HG03342 (cell line): ENCODE measurements around the gene PEX6.

ENCODE experiments used
- ATAC-seq: cut with Tn5 transposase; IDR thresholded peaks from one replicate; pipeline ENCODE4 v1.9.1; 2021; ENCODE audit warnings: mild to moderate bottlenecking, moderate library complexity; ENCODE audit not compliant: unreplicated experiment

PEX6 gene, protein sequence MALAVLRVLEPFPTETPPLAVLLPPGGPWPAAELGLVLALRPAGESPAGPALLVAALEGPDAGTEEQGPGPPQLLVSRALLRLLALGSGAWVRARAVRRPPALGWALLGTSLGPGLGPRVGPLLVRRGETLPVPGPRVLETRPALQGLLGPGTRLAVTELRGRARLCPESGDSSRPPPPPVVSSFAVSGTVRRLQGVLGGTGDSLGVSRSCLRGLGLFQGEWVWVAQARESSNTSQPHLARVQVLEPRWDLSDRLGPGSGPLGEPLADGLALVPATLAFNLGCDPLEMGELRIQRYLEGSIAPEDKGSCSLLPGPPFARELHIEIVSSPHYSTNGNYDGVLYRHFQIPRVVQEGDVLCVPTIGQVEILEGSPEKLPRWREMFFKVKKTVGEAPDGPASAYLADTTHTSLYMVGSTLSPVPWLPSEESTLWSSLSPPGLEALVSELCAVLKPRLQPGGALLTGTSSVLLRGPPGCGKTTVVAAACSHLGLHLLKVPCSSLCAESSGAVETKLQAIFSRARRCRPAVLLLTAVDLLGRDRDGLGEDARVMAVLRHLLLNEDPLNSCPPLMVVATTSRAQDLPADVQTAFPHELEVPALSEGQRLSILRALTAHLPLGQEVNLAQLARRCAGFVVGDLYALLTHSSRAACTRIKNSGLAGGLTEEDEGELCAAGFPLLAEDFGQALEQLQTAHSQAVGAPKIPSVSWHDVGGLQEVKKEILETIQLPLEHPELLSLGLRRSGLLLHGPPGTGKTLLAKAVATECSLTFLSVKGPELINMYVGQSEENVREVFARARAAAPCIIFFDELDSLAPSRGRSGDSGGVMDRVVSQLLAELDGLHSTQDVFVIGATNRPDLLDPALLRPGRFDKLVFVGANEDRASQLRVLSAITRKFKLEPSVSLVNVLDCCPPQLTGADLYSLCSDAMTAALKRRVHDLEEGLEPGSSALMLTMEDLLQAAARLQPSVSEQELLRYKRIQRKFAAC

DNA sequence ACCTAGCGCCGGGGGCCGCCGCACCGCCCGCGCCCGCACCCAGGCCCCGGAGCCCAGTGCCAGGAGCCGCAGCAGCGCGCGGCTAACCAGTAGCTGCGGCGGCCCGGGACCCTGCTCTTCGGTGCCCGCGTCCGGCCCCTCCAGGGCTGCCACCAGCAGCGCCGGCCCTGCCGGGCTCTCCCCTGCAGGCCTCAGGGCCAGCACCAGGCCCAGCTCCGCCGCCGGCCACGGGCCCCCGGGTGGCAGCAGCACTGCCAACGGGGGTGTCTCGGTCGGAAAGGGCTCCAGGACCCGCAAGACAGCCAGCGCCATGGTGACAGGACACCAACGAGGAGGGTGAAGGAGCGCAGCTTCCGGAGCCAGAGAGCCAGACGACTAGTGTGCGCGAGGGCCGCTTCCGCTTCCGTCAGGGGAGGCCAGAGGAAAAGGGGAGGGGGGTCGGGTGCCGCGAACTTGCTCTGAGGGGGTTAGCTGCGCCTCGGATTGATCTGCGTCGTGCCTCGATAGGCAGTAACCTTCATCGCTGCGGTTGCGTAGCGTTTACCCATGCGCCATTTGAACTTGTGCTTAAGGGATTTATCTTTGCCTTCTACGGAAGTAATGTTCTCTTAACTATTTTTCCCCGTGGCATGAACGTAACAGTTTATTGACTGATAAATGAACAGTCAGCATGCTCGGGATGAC, at the start of gene PEX6:
PEX6 (minus strand) TSS at position 343 of the 684 bp plus-strand sequence; CDS start at position 312, 31 bp downstream.
- peak; percentile 92 for ATAC-seq

DNA sequence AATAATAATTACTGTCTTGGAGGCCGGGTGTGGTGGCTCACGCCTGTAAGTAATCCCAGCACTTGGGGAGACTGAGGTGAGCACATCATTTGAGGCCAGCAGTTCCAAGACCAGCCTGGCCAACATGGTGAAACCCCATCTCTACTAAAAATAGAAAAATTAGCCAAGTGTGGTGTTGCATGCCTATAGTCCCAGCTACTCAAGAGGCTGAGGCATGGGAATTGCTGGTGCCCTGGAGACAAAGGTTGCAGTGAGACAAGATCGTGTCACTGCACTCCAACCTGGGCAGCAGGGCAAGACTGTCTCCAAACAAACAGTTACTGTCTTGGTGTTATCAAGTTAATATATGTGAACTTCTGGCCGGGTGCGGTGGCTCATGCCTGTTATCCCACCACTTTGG, 47.4 kb upstream of the PEX6 start:
- no peak for ATAC-seq

DNA sequence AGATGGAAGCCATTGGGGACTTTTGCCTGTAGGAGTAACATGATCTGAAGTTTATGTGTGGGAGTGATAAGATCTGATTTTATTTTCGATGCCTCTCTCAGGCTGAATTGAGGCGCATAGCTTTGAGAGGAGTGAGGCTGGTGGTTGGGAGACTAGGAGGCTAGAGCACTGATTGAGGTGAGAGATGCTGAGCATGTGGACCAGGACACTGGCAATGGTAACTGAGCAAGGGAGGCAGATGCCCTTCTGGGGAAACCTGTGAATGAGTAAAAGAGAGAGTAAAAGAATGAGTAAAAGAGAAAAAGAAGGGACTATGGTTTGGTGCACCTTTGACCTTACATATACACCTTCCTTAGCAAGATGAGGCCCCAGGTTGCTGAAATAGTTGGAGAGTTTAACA, 45.5 kb upstream of the PEX6 start:
- ATAC-seq: no peak

DNA sequence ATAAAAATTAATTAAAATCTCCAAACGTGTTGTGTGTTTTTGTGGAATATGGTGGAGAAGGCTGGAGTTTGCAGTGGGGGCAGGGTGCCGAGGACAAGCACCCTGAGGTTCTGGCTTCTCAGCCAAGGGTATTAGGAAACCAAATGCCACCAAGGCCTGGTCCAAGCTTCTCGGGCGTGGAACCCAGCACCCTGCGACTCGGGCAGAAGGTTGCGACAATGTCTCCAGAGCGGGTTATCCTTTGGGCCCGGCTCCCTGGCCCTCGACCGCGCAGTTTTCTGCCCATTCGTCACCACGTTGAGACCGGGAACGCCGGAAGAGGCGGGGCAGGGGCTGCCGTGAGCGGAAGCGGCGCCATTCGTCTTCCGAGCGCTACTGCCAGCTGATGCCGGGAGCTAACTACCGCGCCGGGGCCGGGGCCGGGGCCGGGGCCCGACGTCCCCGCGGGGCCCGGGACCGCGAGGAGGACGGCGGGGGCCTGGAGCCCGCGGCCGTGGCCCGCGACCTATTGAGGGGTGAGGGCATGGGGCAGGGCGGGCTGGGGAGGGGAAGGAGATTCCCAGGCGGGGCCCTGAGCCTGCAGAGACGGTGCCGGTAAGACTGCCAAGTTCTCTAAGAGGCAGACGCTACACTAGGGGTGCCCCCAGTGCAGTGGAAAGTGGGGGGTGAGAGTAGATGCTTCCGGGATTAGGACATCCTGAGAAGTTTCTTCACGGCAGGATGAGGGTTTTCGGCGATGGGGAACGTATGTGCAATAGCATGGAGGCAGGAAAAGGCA, 42.5 kb upstream of the PEX6 start, which contains the start of gene RRP36:
RRP36 (plus strand) TSS at position 354 of the 778 bp plus-strand sequence; CDS start at position 386, 32 bp downstream.
- ATAC-seq: peak; percentile 79

DNA sequence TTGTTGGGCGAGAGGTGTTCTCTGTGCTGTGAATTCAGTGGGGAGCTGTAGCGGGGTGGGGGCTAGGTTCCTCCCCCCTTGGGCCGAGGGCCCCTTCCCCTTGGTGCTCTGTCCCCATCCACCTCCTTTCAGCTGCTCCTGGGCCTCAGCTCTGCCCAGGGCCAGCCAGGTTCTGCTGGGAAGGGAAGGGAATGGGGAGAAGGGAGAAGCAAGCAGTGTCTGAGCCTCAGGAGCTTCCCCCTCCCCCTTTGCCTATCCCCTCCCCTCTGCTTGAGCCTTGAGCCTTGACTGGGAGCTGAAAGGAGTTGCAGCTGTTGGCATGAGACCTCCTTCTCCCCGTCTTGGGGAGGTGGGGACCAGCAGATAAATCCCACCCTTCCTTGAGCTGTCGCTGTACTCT, 41.9 kb upstream of the PEX6 start:
- ATAC-seq: no peak

DNA sequence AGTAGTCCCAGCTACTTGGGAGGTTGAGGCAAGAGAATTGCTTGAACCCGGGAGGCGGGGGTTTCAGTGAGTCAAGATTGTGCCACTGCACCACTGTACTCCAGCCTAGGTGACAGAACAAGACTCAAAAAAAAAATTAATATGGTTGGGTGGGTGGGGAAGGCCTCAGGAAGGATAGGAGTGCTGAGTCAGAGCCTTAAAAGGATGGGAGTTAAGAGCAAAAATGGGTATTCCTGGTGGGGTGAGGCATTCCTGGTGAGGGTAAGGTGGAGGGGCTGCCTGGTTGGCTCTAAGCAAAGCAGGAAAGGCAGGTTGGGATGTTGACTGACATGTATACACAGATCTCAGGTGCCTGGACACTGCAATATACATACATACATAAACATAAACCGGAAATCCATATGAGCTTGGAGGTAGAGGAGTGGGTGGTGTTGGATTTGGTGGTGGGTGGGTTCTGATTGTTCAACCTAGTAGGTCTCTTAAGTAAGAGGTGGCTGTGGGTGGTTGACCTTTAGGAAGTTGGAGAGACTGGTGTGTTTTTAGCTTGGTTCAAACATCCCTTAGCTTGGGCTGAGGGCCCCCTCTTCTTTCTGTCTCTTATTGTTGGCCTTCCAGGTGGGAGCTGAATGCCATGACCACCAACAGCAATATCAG, 41.2 kb upstream of the PEX6 start:
- no peak for ATAC-seq

DNA sequence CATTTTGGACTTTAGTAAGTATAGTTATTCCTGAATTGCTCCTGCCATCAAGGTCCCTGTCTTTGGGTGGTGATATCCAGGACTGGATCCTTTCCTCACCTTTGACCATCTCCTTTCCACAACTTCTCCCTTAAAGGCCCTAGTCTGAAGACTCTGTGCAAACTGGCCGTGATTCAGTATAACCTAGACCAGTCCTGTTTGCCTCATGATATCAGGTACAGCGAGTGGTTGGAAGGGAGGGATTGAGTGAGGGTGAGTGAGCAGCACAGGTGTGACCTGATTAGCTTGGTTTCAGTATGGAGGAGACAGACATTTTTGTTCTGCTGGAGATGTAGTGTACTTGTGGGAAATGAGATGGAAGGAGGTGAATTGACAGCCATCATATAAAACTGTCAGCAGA, 40.2 kb upstream of the PEX6 start:
- no peak for ATAC-seq

DNA sequence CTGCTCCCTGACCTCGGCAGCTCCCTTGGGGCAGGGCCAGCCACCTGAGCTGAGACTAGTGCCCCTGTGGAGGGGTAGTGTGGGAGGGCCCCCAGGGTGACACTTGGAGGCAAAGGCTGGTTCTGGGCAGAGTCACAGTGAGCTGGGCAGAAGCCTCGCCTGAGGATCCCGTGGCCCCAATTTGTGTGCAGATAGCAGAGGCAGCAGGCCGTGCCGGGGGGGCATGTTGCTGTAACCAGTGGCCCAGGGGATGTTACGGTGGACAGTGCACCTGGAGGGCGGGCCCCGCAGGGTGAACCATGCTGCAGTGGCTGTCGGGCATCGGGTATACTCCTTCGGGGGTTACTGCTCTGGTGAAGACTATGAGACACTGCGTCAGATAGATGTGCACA, 38.0 kb upstream of the PEX6 start:
- no peak for ATAC-seq

DNA sequence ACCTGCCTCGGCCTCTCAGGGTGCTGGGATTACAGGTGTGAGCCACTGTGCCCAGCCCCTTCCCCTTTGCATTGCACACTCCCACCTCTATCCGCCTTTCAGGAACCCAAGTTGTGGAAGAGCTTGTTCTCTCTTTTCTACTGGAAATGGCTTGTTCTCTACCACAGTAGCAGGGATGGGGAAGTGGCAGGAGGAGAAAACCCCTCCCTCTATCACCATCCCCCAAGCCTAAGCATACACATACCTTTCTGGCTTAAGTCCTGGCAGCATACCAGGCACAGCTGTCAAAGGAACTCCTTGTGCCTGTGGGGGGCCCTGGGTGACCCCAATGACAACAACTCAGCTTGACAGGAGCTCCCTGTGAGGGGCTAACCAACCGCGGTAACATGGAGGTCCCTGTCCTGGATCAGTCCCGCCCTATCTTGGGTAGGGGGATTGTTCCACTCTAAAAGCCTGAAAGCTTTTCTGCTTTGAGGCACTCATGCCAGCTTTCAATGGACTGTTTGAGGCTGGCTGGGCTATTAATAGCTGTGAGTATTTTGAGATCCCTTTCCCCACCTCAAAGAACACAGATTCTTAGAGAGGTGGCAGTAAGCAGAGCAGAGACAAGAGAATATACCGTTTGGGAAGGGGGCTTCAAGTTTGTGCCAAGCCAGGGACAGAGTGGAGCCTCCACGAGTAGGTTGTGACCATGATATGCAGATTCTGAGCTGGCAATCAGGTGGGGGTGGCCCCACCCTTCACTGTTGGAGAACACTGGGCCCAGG, 37.4 kb upstream of the PEX6 start:
- no peak for ATAC-seq

DNA sequence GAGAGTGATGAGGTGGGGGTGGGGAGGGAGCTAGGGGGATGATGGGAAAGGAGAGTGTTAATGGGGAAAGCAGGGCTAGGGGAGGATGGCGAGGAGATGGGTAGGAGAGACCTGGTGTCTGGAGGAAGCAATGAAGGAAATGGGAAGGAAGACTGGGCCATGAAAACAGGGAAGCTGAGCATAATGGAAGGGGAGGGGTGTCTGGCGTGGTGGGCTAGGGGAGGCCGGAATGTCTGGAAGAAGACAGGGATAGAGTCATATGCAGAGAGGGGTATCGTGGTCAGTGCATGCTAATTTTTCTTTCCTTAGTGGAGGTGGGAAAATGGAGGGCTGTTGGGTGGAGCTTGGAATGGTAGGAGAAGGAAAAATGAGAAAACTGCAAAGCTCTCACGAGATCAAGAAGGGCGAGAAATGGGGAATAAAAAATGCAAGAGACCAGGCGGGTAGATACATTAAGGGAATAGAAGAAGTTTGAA, 35.5 kb upstream of the PEX6 start:
- ATAC-seq: no peak

DNA sequence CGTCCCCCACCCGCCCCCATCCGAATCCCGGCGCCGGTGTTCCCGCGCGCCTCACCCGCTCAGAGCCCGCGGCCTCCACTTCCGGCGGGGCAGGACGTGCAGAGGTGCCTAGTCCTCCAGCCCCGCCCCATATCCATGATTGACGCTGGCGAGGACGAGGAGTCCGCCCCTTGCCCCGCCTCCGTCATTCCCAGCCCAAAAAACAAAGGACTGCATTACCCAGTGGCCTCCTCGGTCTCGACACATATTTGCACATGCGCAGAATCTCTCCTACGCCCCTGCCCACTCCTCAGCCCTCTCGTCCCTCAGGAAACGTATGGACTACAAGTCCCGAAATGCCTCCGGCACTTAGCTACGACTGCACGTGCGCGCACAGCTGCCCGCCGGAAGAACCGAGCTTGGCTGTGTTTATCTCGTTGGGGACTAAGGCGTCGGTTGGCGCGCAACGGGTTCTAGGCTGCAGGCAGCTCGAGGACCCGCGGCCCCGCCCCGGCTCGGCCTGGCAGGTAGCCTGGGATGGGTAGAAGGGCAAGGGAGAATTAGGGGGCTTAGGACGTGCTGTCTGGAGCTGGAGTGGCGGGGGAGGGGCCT, 35.0 kb upstream of the PEX6 start, which contains the start of the genes KLHDC3 and MEA1:
KLHDC3 (plus strand) TSS at position 407 of the 591 bp plus-strand sequence. CDS start 2,944 bp downstream, outside the sequence.
MEA1 (minus strand) TSS at position 104 of the 591 bp plus-strand sequence. CDS start 133 bp downstream, outside the sequence.
- ATAC-seq: peak; percentile 92

DNA sequence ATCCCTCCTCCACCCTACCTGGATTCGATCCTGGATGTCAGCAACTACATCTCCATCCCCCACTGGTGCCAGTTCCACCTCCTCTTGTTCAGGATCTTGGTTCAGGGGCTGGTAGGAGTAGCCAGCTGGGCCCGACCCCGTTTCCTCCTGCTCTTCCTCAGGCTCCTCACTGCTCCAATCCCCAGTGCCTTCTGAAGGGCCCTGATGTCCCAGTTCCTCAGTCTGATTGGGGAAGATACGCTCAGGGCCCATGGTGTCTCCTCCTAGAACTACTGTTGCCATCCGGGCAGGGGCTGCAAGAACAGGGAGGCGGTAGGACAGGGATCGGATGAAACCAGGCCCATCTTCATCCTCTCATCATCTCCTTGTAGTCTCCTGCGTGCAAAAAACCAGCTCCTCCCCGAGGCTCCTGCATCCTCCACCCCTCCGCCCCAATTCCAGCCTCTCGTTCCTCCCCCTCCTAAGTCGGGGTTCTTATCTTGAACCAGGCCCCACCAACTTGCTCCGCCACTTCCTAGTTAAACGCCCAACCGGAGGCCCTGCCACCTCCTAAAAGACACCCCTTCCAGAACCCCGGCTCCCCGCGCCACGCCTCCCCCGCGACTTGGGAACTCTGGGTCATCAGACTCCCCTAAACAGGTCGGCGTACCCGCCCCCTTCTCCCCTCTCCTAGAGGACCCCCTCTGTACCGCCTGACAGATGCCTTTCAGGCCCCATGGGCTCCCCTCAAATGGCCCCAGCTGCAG, 34.3 kb upstream of the PEX6 start:
- ATAC-seq: peak; percentile 12

DNA sequence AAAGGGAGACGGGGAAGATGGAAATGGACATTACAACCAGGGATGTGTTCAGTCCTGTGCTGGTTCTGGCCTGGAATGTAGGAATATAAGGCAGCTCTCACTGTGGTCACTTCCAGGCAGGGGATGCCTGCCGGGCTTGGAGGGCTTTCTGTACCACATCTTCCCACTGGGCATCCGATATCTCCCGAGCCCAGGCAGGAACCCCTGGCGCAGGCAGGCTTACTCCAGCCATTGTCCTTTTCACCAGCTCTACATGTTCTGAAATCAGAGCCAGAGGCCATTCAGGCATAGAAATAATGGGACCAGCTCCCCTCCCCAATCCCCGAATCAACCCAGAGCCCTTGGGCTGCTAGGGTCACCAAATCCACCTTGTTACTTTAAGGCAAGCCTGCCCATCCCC, 33.4 kb upstream of the PEX6 start:
- no peak for ATAC-seq

DNA sequence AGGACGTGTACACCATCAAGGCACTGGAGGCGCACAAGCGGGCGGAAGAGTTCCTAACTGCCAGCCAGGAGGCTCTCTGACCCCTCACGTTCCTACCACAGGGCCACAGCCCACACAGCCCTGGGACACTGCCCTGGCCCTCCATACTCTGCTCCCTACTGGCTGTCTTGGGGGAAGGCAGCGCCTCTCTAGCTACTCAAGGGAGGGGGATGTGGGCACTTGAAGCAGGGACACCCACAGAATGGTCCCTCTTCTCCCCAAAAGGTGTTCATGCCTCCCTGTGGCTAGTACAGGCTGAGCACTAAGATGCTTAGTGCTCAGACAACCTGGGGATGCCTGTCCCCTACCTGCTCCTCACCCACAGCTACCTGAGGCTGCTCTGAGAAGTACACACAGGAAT, 32.2 kb upstream of the PEX6 start:
- ATAC-seq: no peak

DNA sequence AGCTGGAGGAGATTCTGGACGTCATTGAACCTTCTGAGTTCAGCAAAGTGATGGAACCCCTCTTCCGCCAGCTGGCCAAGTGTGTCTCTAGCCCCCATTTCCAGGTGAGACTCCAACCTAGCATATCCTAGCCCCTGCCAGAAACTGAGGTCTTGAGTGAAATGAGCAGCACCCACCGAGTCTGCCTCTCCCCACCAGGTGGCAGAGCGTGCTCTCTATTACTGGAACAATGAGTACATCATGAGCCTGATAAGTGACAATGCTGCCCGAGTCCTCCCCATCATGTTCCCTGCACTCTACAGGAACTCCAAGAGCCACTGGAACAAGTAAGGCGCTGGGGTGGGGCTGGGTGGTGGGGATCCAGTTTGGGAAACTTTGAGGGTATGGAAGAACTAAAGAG, 30.1 kb upstream of the PEX6 start:
- no peak for ATAC-seq

DNA sequence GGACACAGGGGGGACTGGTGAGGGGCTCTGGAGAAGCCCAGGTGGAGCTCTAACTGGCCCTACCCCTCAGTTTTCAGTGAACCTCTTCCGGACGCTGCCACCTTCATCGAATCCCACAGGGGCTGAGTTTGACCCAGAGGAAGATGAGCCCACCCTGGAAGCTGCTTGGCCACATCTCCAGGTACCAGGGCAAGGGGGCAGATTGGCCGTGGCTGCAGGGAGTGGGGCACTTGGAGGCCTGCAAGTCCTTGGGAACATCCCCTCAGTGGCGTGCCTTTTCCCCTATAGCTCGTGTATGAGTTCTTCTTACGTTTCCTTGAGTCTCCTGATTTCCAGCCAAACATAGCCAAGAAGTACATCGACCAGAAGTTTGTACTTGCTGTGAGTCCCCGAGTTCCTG, 28.1 kb upstream of the PEX6 start:
- ATAC-seq: no peak

DNA sequence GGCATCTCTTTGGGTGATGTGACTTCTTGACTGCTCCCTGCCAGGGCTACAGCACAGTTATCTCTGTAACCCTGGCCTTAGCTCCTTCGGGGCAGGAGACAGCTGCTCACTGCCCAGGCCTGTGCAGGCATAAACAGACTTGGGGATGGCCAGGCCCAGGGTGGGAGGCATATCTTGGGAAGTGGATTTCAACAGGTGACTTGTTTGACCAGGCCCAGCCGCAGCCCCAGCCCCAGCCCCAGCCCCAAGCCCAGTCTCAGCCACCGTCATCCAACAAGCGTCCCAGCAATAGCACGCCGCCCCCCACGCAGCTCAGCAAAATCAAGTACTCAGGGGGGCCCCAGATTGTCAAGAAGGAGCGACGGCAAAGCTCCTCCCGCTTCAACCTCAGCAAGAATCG, 27.3 kb upstream of the PEX6 start:
- no peak for ATAC-seq

DNA sequence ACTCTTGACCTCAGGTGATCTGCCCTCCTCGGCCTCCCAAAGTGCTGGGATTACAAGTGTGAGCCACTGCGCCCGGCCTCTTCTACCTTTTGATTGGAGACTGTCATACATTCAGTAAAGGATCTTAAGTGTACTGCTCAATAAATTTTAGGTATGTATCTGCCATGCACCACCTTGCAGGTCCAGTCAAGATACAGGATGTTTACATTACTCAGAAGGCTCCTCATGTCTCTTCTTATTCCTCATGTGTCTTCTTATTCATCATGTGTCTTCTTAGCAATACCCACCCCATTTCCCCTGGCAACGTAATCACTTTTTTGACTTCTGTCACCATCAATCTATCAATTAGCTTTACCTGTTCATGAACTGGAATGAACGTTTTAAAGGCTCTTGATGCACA, 26.9 kb upstream of the PEX6 start:
- no peak for ATAC-seq
